Esophagus muscularis mucosa (tissue), 4 donors: Measurements from ENCODE around the gene MEMO1. TPM values are rescaled to one million over a fixed set of nuclear protein-coding genes. Genes with fewer than 3 reads are reported as not detected.
"Not testable (repeated sequence)": the region's sequence is repeated elsewhere in the genome, so short reads cannot be mapped to it uniquely, and the experiment has no call there.

ENCODE experiments used
- DNase-seq: peaks from one replicate; pipeline ENCODE4 v3.0.0-alpha.2; 2017; ENCODE audit errors: extremely low spot score
- H3K27ac ChIP-seq, 4 donors: fragments of 200-600 bp; sonication (generic); replicated peaks in 1 of 4; 1 replicate in 3 of 4; 2 replicates in 1 of 4; pipeline ENCODE4 v1.5.1; 2016 to 2019; ENCODE audit warnings: mild to moderate bottlenecking in 1 of 4
- H3K27me3 ChIP-seq, 4 donors: fragments of 200-600 bp; sonication (generic); one replicate each; pipeline versions ENCODE4 v1.5.1 to v1.6.0; 2016 to 2019
- H3K36me3 ChIP-seq, 4 donors: fragments of 200-600 bp; sonication (generic); one replicate each; pipeline ENCODE4 v1.5.1; 2016 to 2019
- H3K4me1 ChIP-seq, 4 donors: fragments of 200-600 bp; sonication (generic); one replicate each; pipeline ENCODE4 v1.5.1; 2016 to 2019
- H3K4me3 ChIP-seq, 4 donors: fragments of 200-600 bp; sonication (generic); 1 replicate in 2 of 4; 2 replicates in 2 of 4; pipeline ENCODE4 v1.5.1; 2016 to 2019; ENCODE audit warnings: mild to moderate bottlenecking in 4 of 4, moderate library complexity in 1 of 4
- H3K9me3 ChIP-seq, 4 donors: fragments of 200-600 bp; sonication (generic); 1 replicate in 3 of 4; 2 replicates in 1 of 4; pipeline ENCODE4 v1.5.1; 2016 to 2019
- CTCF ChIP-seq, 3 experiments: fragments of 200-600 bp in 2 of 3; fragments of 450-650 bp in 1 of 3; sonication (generic) in 2 of 3; IDR thresholded peaks; one replicate each; pipeline ENCODE4 v1.5.1; 2017 to 2019; ENCODE audit warnings: antibody characterized with exemption in 3 of 3, mild to moderate bottlenecking in 2 of 3, moderate library complexity in 1 of 3
- EP300 ChIP-seq: sonication (generic); formaldehyde crosslinking; IDR thresholded peaks from one replicate; pipeline ENCODE4 v1.6.1; 2017; ENCODE audit warnings: antibody characterized with exemption
- POLR2A ChIP-seq: fragments of 450-650 bp; IDR thresholded peaks from one replicate; pipeline ENCODE4 v1.6.1; 2017; ENCODE audit warnings: antibody characterized with exemption, moderate library complexity, mild to moderate bottlenecking, low read depth
- POLR2AphosphoS5 ChIP-seq, 2 donors: sonication (generic); formaldehyde crosslinking; IDR thresholded peaks; one replicate each; pipeline ENCODE4 v1.6.1; 2017; ENCODE audit warnings: antibody characterized with exemption in 2 of 2
- WGBS: methylation state at CpG from one replicate; pipeline ENCODE4 v1.1.5; 2018; 5-methylcytosine and 5-hydroxymethylcytosine counted together
- intact Hi-C: fragments of 100-400 bp; cut with DNase I; formaldehyde crosslinking; loops from one replicate; pipeline ENCODE4 v1.15.1; 2023
- total RNA-seq, 4 donors: library from RNA; depleted of rRNA; stranded (reverse); fragments of >200 nt; gene quantifications; one replicate each; pipeline versions ENCODE4 v1.1.0 to v1.2.1, GENCODE V29; 2016

MEMO1 gene
- total RNA-seq, 4 donors from 2014 or later, result 25.0 to 40.7 (median 33.2) TPM

- TF ChIP-seq POLR2AphosphoS5 (IDR thresholded peaks at IDR 0.05), result no peak
- Histone ChIP-seq H3K4me1 (no peaks in the 10 kb centered on the region), H3K9me3 (peaks cover 0 to 7% (median 3%) of the 10 kb centered on the region in 4 donors), H3K27me3 (no peaks in the 10 kb centered on the region), H3K4me3 (no peak overlapping the region), H3K27ac (no peak overlapping the region), H3K36me3 (peaks cover 10 to 26% (median 18%) of the 10 kb centered on the region in 4 donors)
- no peak for DNase-seq
- intact Hi-C loops, result no loop called here
- whole genome bisulfite sequencing, result 73% methylated on average over 4 of the region's 4 CpGs
These were observed 107.6 kb downstream of the MEMO1 start for GRCh38 chr2:31903109-31903780.

- TF ChIP-seq CTCF (IDR thresholded peaks at IDR 0.05), result no peak
- TF ChIP-seq POLR2A, result no peak
- no peak for TF ChIP-seq EP300
- TF ChIP-seq POLR2AphosphoS5 (IDR thresholded peaks at IDR 0.05), result no peak
- Histone ChIP-seq H3K36me3 (peaks cover 11 to 28% (median 20%) of the 10 kb centered on the region in 4 donors), H3K27me3 (no peaks in the 10 kb centered on the region), H3K27ac (no peak overlapping the region), H3K4me1 (no peaks in the 10 kb centered on the region), H3K9me3 (peaks cover 0 to 7% (median 3%) of the 10 kb centered on the region in 4 donors), H3K4me3 (no peak overlapping the region)
- 98% methylated on average over 2 of the region's 2 CpGs for WGBS
- DNase-seq, result no peak
- intact Hi-C loops, result no loop called here
These were observed 108.9 kb downstream of the MEMO1 start for GRCh38 chr2:31901900-31902299.

- H3K9me3 ChIP-seq, intact Hi-C loops: not testable (repeated sequence)
- peaks cover 11 to 28% (median 20%) of the 10 kb centered on the region in 4 donors for H3K36me3 ChIP-seq
These were observed 110.7 kb downstream of the MEMO1 start for GRCh38 chr2:31900156-31900555.

GRCh38 chr2:31898346-31898745 lies 112.5 kb downstream of the MEMO1 start:
- 99% methylated on average over 3 of the region's 3 CpGs for WGBS
- intact Hi-C loops, result not testable (repeated sequence)

More at GRCh38 chr2:31900156-31900555, 110.7 kb downstream of the MEMO1 start:
- WGBS, result 85% methylated on average over 2 of the region's 2 CpGs
- H3K27ac ChIP-seq, H3K4me1 ChIP-seq, H3K4me3 ChIP-seq, H3K27me3 ChIP-seq, DNase-seq: not testable (repeated sequence)

GRCh38 chr2:31897340-31897739 lies 113.5 kb downstream of the MEMO1 start:
- H3K9me3 ChIP-seq, H3K27me3 ChIP-seq, H3K27ac ChIP-seq, H3K4me1 ChIP-seq, DNase-seq, intact Hi-C loops, H3K4me3 ChIP-seq: not testable (repeated sequence)
- 99% methylated on average over 4 of the region's 4 CpGs for WGBS
- H3K36me3 ChIP-seq, result peaks cover 11 to 26% (median 17%) of the 10 kb centered on the region in 4 donors

More at GRCh38 chr2:31898346-31898745, 112.5 kb downstream of the MEMO1 start:
- H3K4me3 ChIP-seq, H3K27me3 ChIP-seq, DNase-seq, H3K9me3 ChIP-seq, H3K4me1 ChIP-seq, H3K27ac ChIP-seq: not testable (repeated sequence)
- peaks cover 11 to 28% (median 20%) of the 10 kb centered on the region in 4 donors for H3K36me3 ChIP-seq

- intact Hi-C loops, result no loop called here
- WGBS, result 97% methylated on average over 1 of the region's 1 CpG
These were observed 114.5 kb downstream of the MEMO1 start for GRCh38 chr2:31896293-31896692.

More at GRCh38 chr2:31896293-31896692, 114.5 kb downstream of the MEMO1 start:
- peaks cover 0 to 7% (median 3%) of the 10 kb centered on the region in 4 donors for H3K9me3 ChIP-seq
- no peak for DNase-seq
- no peak for TF ChIP-seq POLR2AphosphoS5 (IDR thresholded peaks at IDR 0.05)
- TF ChIP-seq CTCF (IDR thresholded peaks at IDR 0.05), result no peak
- TF ChIP-seq POLR2A, result no peak
- TF ChIP-seq EP300, result no peak
- H3K4me3 ChIP-seq, result no peak overlapping the region
- no peak overlapping the region for H3K27ac ChIP-seq
- H3K27me3 ChIP-seq, result no peaks in the 10 kb centered on the region
- no peaks in the 10 kb centered on the region for H3K4me1 ChIP-seq
- peaks cover 6 to 21% (median 10%) of the 10 kb centered on the region in 4 donors for H3K36me3 ChIP-seq
